NCI-H460 (cell line): ENCODE measurements around the gene ST3GAL2. TPM values are rescaled to one million over a fixed set of nuclear protein-coding genes. Genes with fewer than 3 reads are reported as not detected.
"Not testable (repeated sequence)": the region's sequence is repeated elsewhere in the genome, so short reads cannot be mapped to it uniquely, and the experiment has no call there.

Source experiments
- DNase-seq: peaks from one replicate; pipeline ENCODE4 v3.0.0-alpha.2; 2016; ENCODE audit warnings: low read depth; ENCODE audit errors: extremely low read depth
- small RNA-seq, 2 experiments: library from RNA; depleted of rRNA; stranded (forward); fragments of <200 nt; gene quantifications; one replicate each; pipeline ENCODE3, GENCODE V24; 2014
- total RNA-seq: library from RNA; depleted of rRNA; stranded (reverse); fragments of >200 nt; shearing (Covaris generic); gene quantifications from 2 replicates; pipeline ENCODE4 v1.2.3, GENCODE V29; 2014; rRNA removed

ST3GAL2 gene
- total RNA-seq, 1 experiment from 2014 or later, result 10.6 TPM

DNA sequence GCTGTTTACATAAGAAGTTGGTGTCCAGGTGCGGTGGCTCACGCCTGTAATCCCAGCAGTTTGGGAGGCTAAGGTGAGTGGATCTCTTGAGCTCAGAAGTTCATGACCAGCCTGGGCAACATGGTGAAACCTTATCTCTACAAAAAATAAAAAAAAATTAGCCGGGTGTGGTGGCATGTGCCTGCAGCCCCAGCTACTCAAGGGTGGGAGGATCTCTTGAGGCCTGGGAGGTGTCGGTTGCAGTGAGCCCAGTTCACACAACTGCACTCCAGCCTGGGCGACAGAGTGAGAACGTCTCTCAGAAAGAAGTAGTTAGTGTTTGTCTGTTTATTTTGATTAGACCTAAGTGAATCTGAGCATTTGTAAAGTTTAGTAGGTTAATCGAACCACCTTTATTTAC lies 79.3 kb downstream of the ST3GAL2 start:
- no peak for DNase-seq

DNA sequence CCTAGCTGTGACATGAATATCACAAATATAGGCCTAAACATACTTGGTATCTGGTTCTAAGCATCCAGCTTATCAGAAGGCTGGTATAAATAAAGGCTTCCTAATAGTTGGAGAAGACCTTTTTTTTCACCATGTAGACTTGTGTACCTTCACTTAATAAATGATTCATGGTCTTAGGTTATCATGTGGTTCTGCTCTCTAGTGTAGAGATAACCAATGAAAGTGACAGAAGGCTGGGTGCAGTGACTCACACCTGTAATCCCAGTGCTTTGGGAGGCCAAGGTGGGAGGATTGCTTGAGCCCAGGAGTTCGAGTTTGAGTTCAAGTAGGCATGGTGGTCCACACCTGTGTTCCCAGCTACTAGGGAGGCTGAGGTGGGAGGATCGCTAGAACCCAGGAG lies 89.1 kb downstream of the ST3GAL2 start:
- DNase-seq, result no peak

GRCh38 chr16:70348991-70349390 lies 89.9 kb downstream of the ST3GAL2 start:
- DNase-seq, result no peak

- DNase-seq, result no peak
These were observed 93.1 kb downstream of the ST3GAL2 start for GRCh38 chr16:70345840-70346239.

- DNase-seq, result no peak
These were observed 96.9 kb downstream of the ST3GAL2 start for GRCh38 chr16:70342016-70342415.

DNA sequence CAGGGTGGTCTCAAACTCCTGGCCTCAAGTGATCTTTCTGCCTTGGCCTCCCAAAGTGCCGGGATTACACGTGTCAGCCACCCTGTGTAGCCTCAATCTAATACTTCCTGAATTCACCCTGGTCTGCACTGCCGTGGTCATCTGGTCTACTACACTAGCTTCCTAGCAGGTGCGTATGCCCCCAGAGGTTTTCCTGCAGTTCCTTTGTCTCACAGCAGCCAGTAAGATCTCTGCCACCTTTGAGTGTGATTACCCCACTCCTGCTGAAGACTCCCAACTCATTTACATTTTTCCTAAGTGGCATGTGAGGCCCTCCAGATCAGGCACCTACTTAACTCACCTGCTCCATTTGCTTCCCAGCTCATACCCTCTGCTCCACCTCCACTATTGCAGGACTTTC lies 97.3 kb downstream of the ST3GAL2 start:
- DNase-seq, result no peak

- DNase-seq, result no peak
These were observed 101.1 kb downstream of the ST3GAL2 start for GRCh38 chr16:70337814-70338213.

DNA sequence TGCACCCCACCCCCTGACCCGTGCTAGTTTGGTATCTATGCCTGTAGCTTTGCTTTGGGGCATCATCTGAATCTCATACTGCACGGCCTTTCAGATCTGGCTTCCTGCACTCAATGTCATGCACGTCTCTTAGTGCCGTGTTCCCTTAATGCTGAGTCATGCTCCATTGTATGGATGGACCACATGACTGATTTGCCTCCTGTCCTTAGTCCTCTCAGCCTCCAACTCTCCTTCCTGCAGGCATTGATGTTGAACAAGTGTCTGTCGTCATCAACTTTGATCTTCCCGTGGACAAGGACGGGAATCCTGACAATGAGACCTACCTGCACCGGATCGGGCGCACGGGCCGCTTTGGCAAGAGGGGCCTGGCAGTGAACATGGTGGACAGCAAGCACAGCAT lies 106.2 kb downstream of the ST3GAL2 start:
- not testable (repeated sequence) for DNase-seq

DNA sequence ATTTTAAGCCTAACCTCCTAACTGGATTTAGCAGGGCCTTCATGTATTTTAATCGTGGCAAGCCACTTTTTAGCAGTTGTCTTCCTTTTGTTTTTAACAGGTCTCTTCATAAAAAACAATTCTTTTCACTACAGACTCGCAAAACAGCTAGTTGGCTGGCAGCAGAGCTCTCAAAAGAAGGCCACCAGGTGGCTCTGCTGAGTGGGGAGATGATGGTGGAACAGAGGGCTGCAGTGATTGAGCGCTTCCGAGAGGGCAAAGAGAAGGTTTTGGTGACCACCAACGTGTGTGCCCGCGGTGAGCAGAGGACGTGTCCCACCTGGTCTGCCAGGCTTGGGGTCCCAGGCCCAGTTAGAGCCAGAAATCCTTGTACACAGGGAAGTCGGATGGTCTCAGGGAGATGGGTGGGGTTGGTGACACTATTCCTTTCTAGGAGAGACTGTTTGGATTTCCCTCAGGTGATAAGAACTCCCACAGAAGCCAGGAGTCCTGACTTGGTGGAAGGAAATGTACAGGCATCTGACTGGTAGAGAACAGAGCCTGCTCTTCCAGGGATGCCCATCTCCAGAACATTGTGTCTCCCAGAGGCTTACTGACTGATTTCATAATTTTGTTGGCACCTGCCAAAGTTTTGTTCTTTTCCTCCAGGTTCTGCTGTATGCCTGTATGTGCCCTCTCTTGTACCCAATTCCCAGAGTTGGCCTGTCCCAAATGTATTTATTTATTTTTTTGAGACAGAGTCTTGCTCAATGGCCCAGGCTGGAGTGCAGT lies 107.1 kb downstream of the ST3GAL2 start:
- DNase-seq, result no peak

DNA sequence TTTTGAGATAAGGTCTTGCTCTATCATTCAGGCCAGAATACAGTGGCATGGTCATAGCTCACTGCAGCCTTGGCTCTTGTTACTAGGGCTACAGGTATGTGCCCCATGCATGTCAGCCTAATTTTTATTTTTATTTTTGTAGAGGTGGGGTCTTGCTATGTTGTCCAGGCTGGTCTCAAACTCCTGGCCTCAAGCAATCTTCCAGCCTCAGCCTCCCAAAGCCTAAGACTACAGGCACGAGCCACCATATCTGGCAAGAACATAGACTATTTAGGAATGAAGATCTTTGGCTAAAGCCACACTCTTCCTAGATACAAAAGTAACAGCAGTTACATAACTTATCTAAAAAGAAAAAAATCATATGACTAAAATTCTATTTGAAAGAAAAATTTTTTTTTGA lies 107.8 kb downstream of the ST3GAL2 start:
- DNase-seq, result no peak

Small RNA genes lying within 50 kb of the gene (small RNA-seq; reads per million reads assigned to genes)
- gene RNU6-23P (0.10 to 2.1 reads per million in 2 experiments), gene RPS27P26 (0 reads per million in 2 experiments)

Other genes with a start within 250 kb of the ST3GAL2 start
- gene EXOSC6, start 187.2 kb downstream of the ST3GAL2 start, total RNA-seq, result 20.9 and 21.1 TPM in 2 replicates
- 130 and 168 TPM in 2 replicates for gene AARS1, start 149.6 kb downstream of the ST3GAL2 start, total RNA-seq
- gene DDX19B, start 139.9 kb downstream of the ST3GAL2 start, total RNA-seq, result 33.3 and 41.2 TPM in 2 replicates
- 25.5 and 28.8 TPM in 2 replicates for gene DDX19A, start 92.2 kb downstream of the ST3GAL2 start, total RNA-seq
- 6.0 and 9.2 TPM in 2 replicates for gene FCSK, start 15.5 kb upstream of the ST3GAL2 start, total RNA-seq
- gene COG4, start 84.5 kb upstream of the ST3GAL2 start, total RNA-seq, result 23.4 and 24.3 TPM in 2 replicates
- 159 and 190 TPM in 2 replicates for gene SF3B3, start 84.7 kb upstream of the ST3GAL2 start, total RNA-seq
- gene IL34, start 207.5 kb upstream of the ST3GAL2 start, total RNA-seq, result not detected in 2 replicates
- gene MTSS2, start 247.0 kb upstream of the ST3GAL2 start, total RNA-seq, result 9.2 and 15.8 TPM in 2 replicates